Nephron (organoid): ENCODE measurements around the gene PIK3C2A.
A peak's percentile ranks its signal among the peaks of the same experiment; 100 is the strongest.
"Not testable (repeated sequence)": the region's sequence is repeated elsewhere in the genome, so short reads cannot be mapped to it uniquely, and the experiment has no call there.

Experiments used
- H3K27ac Mint-ChIP-seq, 3 experiments: 2 replicates each; pipeline ENCODE4 v1.8.0; 2020; ENCODE audit warnings: mixed read lengths in 3 of 3, mild to moderate bottlenecking in 2 of 3, moderate library complexity in 1 of 3
- H3K27me3 Mint-ChIP-seq: 2 replicates; pipeline ENCODE4 v1.8.0; 2021; ENCODE audit warnings: low read depth, mild to moderate bottlenecking, moderate library complexity, mixed read lengths
- H3K36me3 Mint-ChIP-seq: 2 replicates; pipeline ENCODE4 v1.8.0; 2020; ENCODE audit warnings: low read depth, mixed read lengths
- H3K4me1 Mint-ChIP-seq: 2 replicates; pipeline ENCODE4 v1.8.0; 2020; ENCODE audit warnings: mixed read lengths
- H3K4me3 Mint-ChIP-seq, 3 experiments: 2 replicates each; pipeline ENCODE4 v1.8.0; 2020; ENCODE audit warnings: mild to moderate bottlenecking in 3 of 3, mixed read lengths in 3 of 3, moderate library complexity in 2 of 3
- H3K9me3 Mint-ChIP-seq: 2 replicates; pipeline ENCODE4 v1.8.0; 2020; ENCODE audit warnings: mixed read lengths
- TF ChIP-seq, protein P1 (sequence below), 3 experiments: fragments of 200-600 bp; sonication (generic); IDR thresholded peaks; one replicate each; pipeline ENCODE4 v1.5.0; 2021; ENCODE audit warnings: antibody characterized with exemption in 3 of 3; ENCODE audit not compliant: unreplicated experiment in 3 of 3

The PIK3C2A gene

GRCh38 chr11:17244046-17244445, 36.3 kb upstream of the PIK3C2A start:
- Mint-ChIP-seq H3K9me3 (no peaks in the 10 kb centered on the region), H3K4me3 (no peak overlapping the region), H3K27me3 (no peaks in the 10 kb centered on the region), H3K36me3 (no peaks in the 10 kb centered on the region), H3K4me1 (no peaks in the 10 kb centered on the region), H3K27ac (no peak overlapping the region)
- TF ChIP-seq, protein P1, sequence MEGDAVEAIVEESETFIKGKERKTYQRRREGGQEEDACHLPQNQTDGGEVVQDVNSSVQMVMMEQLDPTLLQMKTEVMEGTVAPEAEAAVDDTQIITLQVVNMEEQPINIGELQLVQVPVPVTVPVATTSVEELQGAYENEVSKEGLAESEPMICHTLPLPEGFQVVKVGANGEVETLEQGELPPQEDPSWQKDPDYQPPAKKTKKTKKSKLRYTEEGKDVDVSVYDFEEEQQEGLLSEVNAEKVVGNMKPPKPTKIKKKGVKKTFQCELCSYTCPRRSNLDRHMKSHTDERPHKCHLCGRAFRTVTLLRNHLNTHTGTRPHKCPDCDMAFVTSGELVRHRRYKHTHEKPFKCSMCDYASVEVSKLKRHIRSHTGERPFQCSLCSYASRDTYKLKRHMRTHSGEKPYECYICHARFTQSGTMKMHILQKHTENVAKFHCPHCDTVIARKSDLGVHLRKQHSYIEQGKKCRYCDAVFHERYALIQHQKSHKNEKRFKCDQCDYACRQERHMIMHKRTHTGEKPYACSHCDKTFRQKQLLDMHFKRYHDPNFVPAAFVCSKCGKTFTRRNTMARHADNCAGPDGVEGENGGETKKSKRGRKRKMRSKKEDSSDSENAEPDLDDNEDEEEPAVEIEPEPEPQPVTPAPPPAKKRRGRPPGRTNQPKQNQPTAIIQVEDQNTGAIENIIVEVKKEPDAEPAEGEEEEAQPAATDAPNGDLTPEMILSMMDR (IDR thresholded peaks at IDR 0.05; ENCODE audit: unreplicated experiment in 3 of 3): no peak

DNA sequence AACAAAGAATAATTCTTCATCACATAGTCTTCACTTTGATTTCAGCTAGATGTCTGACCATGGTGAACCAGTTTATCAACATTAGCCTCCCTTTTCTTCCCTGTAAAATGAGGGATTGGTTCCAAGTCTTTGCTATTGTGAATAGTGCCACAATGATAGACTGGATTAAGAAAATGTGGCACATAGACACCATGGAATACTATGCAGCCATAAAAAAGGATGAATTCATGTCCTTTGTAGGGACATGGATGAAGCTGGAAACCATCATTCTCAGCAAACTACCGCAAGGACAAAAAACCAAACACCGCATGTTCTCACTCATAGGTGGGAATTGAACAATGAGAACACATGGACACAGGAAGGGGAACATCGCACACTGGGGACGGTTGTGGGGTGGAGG, 35.2 kb upstream of the PIK3C2A start:
- not testable (repeated sequence) for H3K9me3 Mint-ChIP-seq, H3K36me3 Mint-ChIP-seq, H3K27me3 Mint-ChIP-seq, H3K4me1 Mint-ChIP-seq, H3K27ac Mint-ChIP-seq, H3K4me3 Mint-ChIP-seq

DNA sequence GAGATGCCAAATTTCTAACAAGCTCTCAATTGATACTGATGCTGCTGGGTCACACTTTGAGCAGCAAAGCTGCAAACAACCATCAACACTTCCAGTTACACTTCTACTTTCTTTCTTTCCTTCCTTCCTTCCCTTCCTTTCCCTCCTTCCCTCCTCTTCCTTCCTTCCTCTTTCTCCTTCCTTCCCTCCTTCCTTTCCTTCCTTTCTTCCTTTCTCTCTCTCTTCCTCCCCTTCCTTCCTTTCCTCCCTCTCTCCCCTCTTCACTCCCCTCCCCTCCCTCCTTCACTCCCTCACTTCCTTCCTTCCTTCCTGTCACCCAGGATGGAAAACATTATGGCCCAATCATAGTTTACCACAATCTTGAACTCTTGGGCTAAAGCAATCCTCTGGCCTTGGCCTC, 33.0 kb upstream of the PIK3C2A start:
- Mint-ChIP-seq H3K27me3 (no peaks in the 10 kb centered on the region), H3K36me3 (no peaks in the 10 kb centered on the region), H3K27ac (no peak overlapping the region), H3K4me1 (no peaks in the 10 kb centered on the region), H3K9me3 (no peaks in the 10 kb centered on the region), H3K4me3 (no peak overlapping the region)
- TF ChIP-seq, protein P1 (IDR thresholded peaks at IDR 0.05; ENCODE audit: unreplicated experiment in 3 of 3): no peak

DNA sequence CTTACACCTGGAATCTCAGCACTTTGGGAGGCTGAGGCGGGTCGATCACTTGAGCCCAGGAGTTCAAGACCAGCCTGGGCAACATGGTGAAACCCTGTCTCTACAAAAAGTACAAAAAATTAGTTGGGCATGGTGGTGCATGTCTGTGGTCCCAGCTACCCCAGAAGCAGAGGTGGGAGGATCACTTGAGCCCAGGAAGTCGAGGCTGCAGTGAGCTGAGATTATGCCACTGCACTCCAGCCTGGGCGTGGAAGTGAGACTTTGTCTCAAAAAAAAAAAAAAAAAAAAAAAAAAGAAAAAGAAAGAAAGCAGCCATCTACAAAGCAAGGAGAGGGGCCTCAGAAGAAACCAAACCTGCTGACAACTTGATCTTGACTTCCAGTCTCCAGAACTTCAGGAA, 32.1 kb upstream of the PIK3C2A start:
- H3K27ac Mint-ChIP-seq, H3K36me3 Mint-ChIP-seq, H3K27me3 Mint-ChIP-seq, H3K4me3 Mint-ChIP-seq, H3K9me3 Mint-ChIP-seq, H3K4me1 Mint-ChIP-seq: not testable (repeated sequence)

- H3K27me3 Mint-ChIP-seq: no peaks in the 10 kb centered on the region
- no peak overlapping the region for H3K27ac Mint-ChIP-seq
- H3K4me1 Mint-ChIP-seq: no peaks in the 10 kb centered on the region
- no peaks in the 10 kb centered on the region for H3K36me3 Mint-ChIP-seq
- no peaks in the 10 kb centered on the region for H3K9me3 Mint-ChIP-seq
- no peak overlapping the region for H3K4me3 Mint-ChIP-seq
- TF ChIP-seq, protein P1 (IDR thresholded peaks at IDR 0.05; ENCODE audit: unreplicated experiment in 3 of 3): no peak
Measured at GRCh38 chr11:17238377-17238776, 30.6 kb upstream of the PIK3C2A start.

DNA sequence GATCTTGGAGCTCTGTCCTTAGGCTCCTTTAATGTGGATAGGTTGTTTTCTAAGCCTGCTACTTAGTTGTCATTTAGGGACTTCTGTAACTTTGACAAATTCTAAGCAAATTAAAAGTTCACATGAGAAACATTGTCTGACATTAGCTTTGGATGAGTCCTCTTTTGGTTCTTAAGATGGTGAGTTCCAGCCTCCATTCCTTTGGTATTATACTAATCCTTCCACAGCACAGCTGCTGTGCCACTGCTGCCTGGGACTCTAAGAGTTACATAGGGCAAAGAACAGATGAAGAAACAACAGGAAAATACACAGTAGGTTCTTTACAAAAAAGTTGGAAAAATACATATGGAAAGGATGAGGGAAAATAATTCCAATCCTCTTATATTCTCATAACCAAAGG, 25.3 kb upstream of the PIK3C2A start:
- H3K36me3 Mint-ChIP-seq: no peaks in the 10 kb centered on the region
- H3K9me3 Mint-ChIP-seq: no peaks in the 10 kb centered on the region
- H3K27ac Mint-ChIP-seq: peak overlapping the region in 1 of 3 experiments; percentile 31
- TF ChIP-seq, protein P1 (IDR thresholded peaks at IDR 0.05; ENCODE audit: unreplicated experiment in 3 of 3): no peak
- H3K27me3 Mint-ChIP-seq: peaks cover 3% of the 10 kb centered on the region
- no peak overlapping the region for H3K4me3 Mint-ChIP-seq
- peaks cover 5% of the 10 kb centered on the region for H3K4me1 Mint-ChIP-seq

- no peaks in the 10 kb centered on the region for H3K36me3 Mint-ChIP-seq
- H3K27ac Mint-ChIP-seq: no peak overlapping the region
- H3K9me3 Mint-ChIP-seq: no peaks in the 10 kb centered on the region
- TF ChIP-seq, protein P1 (IDR thresholded peaks at IDR 0.05; ENCODE audit: unreplicated experiment in 3 of 3): no peak
- peaks cover 3% of the 10 kb centered on the region for H3K27me3 Mint-ChIP-seq
- peaks cover 5% of the 10 kb centered on the region for H3K4me1 Mint-ChIP-seq
- no peak overlapping the region for H3K4me3 Mint-ChIP-seq
Measured at GRCh38 chr11:17230867-17231851, 23.4 kb upstream of the PIK3C2A start.
